Activated CD4-positive, alpha-beta T cell treated with anti-CD3 and anti-CD28 coated beads, Interleukin-2, amount 10 ng/mL, durations not matched to agents 7 days and 5 days (primary cell): Measurements from ENCODE around the gene MOAP1. TPM values are rescaled to one million over a fixed set of nuclear protein-coding genes. Genes with fewer than 3 reads are reported as not detected.
"Not testable (repeated sequence)": the region's sequence is repeated elsewhere in the genome, so short reads cannot be mapped to it uniquely, and the experiment has no call there.

Experiments
- CTCF ChIA-PET: fragments of 350-600 bp; sonication (Branson Sonifier 250); formaldehyde crosslinking; loops from one replicate; lab custom pipeline; 2021; ENCODE audit warnings: antibody characterized with exemption; lab: Charles Lee
- POLR2A ChIA-PET: fragments of 350-600 bp; sonication (Branson Sonifier 250); formaldehyde crosslinking; loops from one replicate; lab custom pipeline; 2021; ENCODE audit warnings: antibody characterized with exemption; lab: Charles Lee
- DNase-seq: peaks from one replicate; pipeline ENCODE4 v3.0.0-alpha.2; 2020
- H3K27ac Mint-ChIP-seq: one replicate; pipeline ENCODE4 v1.8.0; 2021; ENCODE audit warnings: mild to moderate bottlenecking, moderate library complexity, mixed read lengths
- H3K27me3 Mint-ChIP-seq: one replicate; pipeline ENCODE4 v1.8.0; 2021; ENCODE audit warnings: mixed read lengths
- H3K36me3 Mint-ChIP-seq: one replicate; pipeline ENCODE4 v1.8.0; 2021; ENCODE audit warnings: low read depth, mixed read lengths
- H3K4me1 Mint-ChIP-seq: one replicate; pipeline ENCODE4 v1.8.0; 2021; ENCODE audit warnings: mixed read lengths
- H3K4me3 Mint-ChIP-seq: one replicate; pipeline ENCODE4 v1.8.0; 2021; ENCODE audit warnings: mild to moderate bottlenecking, moderate library complexity, mixed read lengths
- H3K9me3 Mint-ChIP-seq: one replicate; pipeline ENCODE4 v1.8.0; 2021; ENCODE audit warnings: mixed read lengths
- total RNA-seq, 2 experiments: library from RNA; stranded (reverse); gene quantifications; one replicate each; pipeline ENCODE4 v1.2.3, GENCODE V29; 2021

Gene MOAP1
- total RNA-seq, 2 experiments from 2014 or later: 23.3 to 25.3 TPM

GRCh38 chr14:93156693-93157369 is 27.9 kb downstream of the MOAP1 start:
- no peaks in the 10 kb centered on the region for H3K4me1 Mint-ChIP-seq
- no peak for DNase-seq
- POLR2A ChIA-PET: no interaction called here
- no peak overlapping the region for H3K27ac Mint-ChIP-seq
- no peaks in the 10 kb centered on the region for H3K36me3 Mint-ChIP-seq
- CTCF ChIA-PET: interaction anchor here (1.3 kb wide), 1 partner anchor 11 kb away, joined by 4 read pairs; no protein-coding TSS in a partner anchor
- H3K9me3 Mint-ChIP-seq: no peaks in the 10 kb centered on the region
- no peaks in the 10 kb centered on the region for H3K27me3 Mint-ChIP-seq
- H3K4me3 Mint-ChIP-seq: no peak overlapping the region

- H3K4me3 Mint-ChIP-seq: no peak overlapping the region
- H3K27me3 Mint-ChIP-seq: no peaks in the 10 kb centered on the region
- ChIA-PET POLR2A (no interaction called here), CTCF (interaction anchor here (0.6 kb wide), 1 partner anchor 405 kb away, joined by 3 read pairs; no protein-coding TSS in a partner anchor)
- H3K27ac Mint-ChIP-seq: no peak overlapping the region
- H3K9me3 Mint-ChIP-seq: no peaks in the 10 kb centered on the region
- peaks cover 5% of the 10 kb centered on the region for H3K4me1 Mint-ChIP-seq
- no peak for DNase-seq
- no peaks in the 10 kb centered on the region for H3K36me3 Mint-ChIP-seq
Measured at GRCh38 chr14:93155667-93156066, 29.0 kb downstream of the MOAP1 start.

GRCh38 chr14:93153121-93153520 is 31.6 kb downstream of the MOAP1 start:
- ChIA-PET CTCF (interaction anchor here (1.2 kb wide), 1 partner anchor 40 kb away, joined by 5 read pairs; no protein-coding TSS in a partner anchor), POLR2A (no interaction called here)
- Mint-ChIP-seq H3K27me3 (no peaks in the 10 kb centered on the region), H3K4me3 (no peak overlapping the region), H3K36me3 (no peaks in the 10 kb centered on the region), H3K9me3 (no peaks in the 10 kb centered on the region), H3K4me1 (peaks cover 14% of the 10 kb centered on the region), H3K27ac (no peak overlapping the region)
- DNase-seq: no peak

GRCh38 chr14:93150227-93151208 is 34.2 kb downstream of the MOAP1 start:
- POLR2A ChIA-PET: interaction anchor here (0.6 kb wide), 1 partner anchor 30 kb away, joined by 4 read pairs; no protein-coding TSS in a partner anchor
- no peak overlapping the region for H3K27ac Mint-ChIP-seq

GRCh38 chr14:93148979-93149378 is 35.7 kb downstream of the MOAP1 start:
- H3K27me3 Mint-ChIP-seq: no peaks in the 10 kb centered on the region
- peaks cover 14% of the 10 kb centered on the region for H3K4me1 Mint-ChIP-seq
- H3K9me3 Mint-ChIP-seq: no peaks in the 10 kb centered on the region
- POLR2A ChIA-PET: no interaction called here
- DNase-seq: no peak
- CTCF ChIA-PET: no interaction called here
- H3K4me3 Mint-ChIP-seq: no peak overlapping the region
- no peak overlapping the region for H3K27ac Mint-ChIP-seq
- H3K36me3 Mint-ChIP-seq: no peaks in the 10 kb centered on the region

More at GRCh38 chr14:93150227-93151208, 34.2 kb downstream of the MOAP1 start:
- H3K9me3 Mint-ChIP-seq: no peaks in the 10 kb centered on the region
- peaks cover 14% of the 10 kb centered on the region for H3K4me1 Mint-ChIP-seq
- no peaks in the 10 kb centered on the region for H3K36me3 Mint-ChIP-seq
- no peak overlapping the region for H3K4me3 Mint-ChIP-seq
- CTCF ChIA-PET: interaction anchor here (1.3 kb wide), 1 partner anchor 37 kb away, joined by 3 read pairs; no protein-coding TSS in a partner anchor
- no peak for DNase-seq
- H3K27me3 Mint-ChIP-seq: no peaks in the 10 kb centered on the region

- CTCF ChIA-PET: interaction anchor here (0.6 to 1.9 kb wide), 4 partner anchors 11 to 194 kb away, joined by 3 to 6 read pairs (median 4); partner anchors contain the start of gene ITPK1
- Mint-ChIP-seq H3K4me3 (no peak overlapping the region), H3K4me1 (peaks cover 13% of the 10 kb centered on the region), H3K27me3 (peaks cover under 1% of the 10 kb centered on the region), H3K27ac (no peak overlapping the region), H3K9me3 (no peaks in the 10 kb centered on the region), H3K36me3 (no peaks in the 10 kb centered on the region)
- DNase-seq: no peak
- POLR2A ChIA-PET: no interaction called here
Measured at GRCh38 chr14:93146119-93146518, 38.6 kb downstream of the MOAP1 start.

GRCh38 chr14:93142854-93143652 is 41.6 kb downstream of the MOAP1 start:
- no peak overlapping the region for H3K4me3 Mint-ChIP-seq
- ChIA-PET POLR2A (no interaction called here), CTCF (interaction anchor here (1.3 kb wide), 1 partner anchor 30 kb away, joined by 3 read pairs; no protein-coding TSS in a partner anchor)
- no peaks in the 10 kb centered on the region for H3K36me3 Mint-ChIP-seq
- DNase-seq: no peak
- H3K4me1 Mint-ChIP-seq: peaks cover 5% of the 10 kb centered on the region
- peaks cover 1% of the 10 kb centered on the region for H3K27me3 Mint-ChIP-seq
- no peak overlapping the region for H3K27ac Mint-ChIP-seq
- H3K9me3 Mint-ChIP-seq: no peaks in the 10 kb centered on the region

- CTCF ChIA-PET: interaction anchor here (0.7 to 2.3 kb wide), 2 partner anchors 24 to 186 kb away, joined by 3 to 18 read pairs; no protein-coding TSS in a partner anchor
Measured at GRCh38 chr14:93137864-93138263, 46.8 kb downstream of the MOAP1 start.

GRCh38 chr14:93136508-93136907 is 48.2 kb downstream of the MOAP1 start:
- H3K4me1 Mint-ChIP-seq, H3K36me3 Mint-ChIP-seq, H3K9me3 Mint-ChIP-seq, H3K27ac Mint-ChIP-seq, POLR2A ChIA-PET, DNase-seq, H3K27me3 Mint-ChIP-seq, H3K4me3 Mint-ChIP-seq, CTCF ChIA-PET: not testable (repeated sequence)

More at GRCh38 chr14:93137864-93138263, 46.8 kb downstream of the MOAP1 start:
- peaks cover 5% of the 10 kb centered on the region for H3K4me1 Mint-ChIP-seq
- H3K9me3 Mint-ChIP-seq: no peaks in the 10 kb centered on the region
- H3K36me3 Mint-ChIP-seq: no peaks in the 10 kb centered on the region
- DNase-seq: no peak
- peaks cover 1% of the 10 kb centered on the region for H3K27me3 Mint-ChIP-seq
- no peak overlapping the region for H3K4me3 Mint-ChIP-seq
- POLR2A ChIA-PET: no interaction called here
- no peak overlapping the region for H3K27ac Mint-ChIP-seq

- POLR2A ChIA-PET: no interaction called here
- Mint-ChIP-seq H3K36me3 (no peaks in the 10 kb centered on the region), H3K4me3 (no peak overlapping the region), H3K4me1 (peaks cover 5% of the 10 kb centered on the region), H3K9me3 (no peaks in the 10 kb centered on the region), H3K27ac (no peak overlapping the region), H3K27me3 (no peaks in the 10 kb centered on the region)
- no peak for DNase-seq
- CTCF ChIA-PET: no interaction called here
Measured at GRCh38 chr14:93136009-93136408, 48.7 kb downstream of the MOAP1 start.

- H3K27me3 Mint-ChIP-seq: no peaks in the 10 kb centered on the region
- peaks cover 5% of the 10 kb centered on the region for H3K4me1 Mint-ChIP-seq
- ChIA-PET POLR2A (no interaction called here), CTCF (interaction anchor here (0.9 kb wide), 1 partner anchor 19 kb away, joined by 3 read pairs; no protein-coding TSS in a partner anchor)
- H3K9me3 Mint-ChIP-seq: no peaks in the 10 kb centered on the region
- H3K36me3 Mint-ChIP-seq: no peaks in the 10 kb centered on the region
- no peak overlapping the region for H3K27ac Mint-ChIP-seq
- H3K4me3 Mint-ChIP-seq: no peak overlapping the region
- no peak for DNase-seq
Measured at GRCh38 chr14:93135399-93135798, 49.3 kb downstream of the MOAP1 start.

GRCh38 chr14:93133464-93133863 is 51.2 kb downstream of the MOAP1 start:
- POLR2A ChIA-PET: no interaction called here
- Mint-ChIP-seq H3K27ac (no peak overlapping the region), H3K9me3 (no peaks in the 10 kb centered on the region), H3K4me3 (no peak overlapping the region), H3K27me3 (peaks cover 6% of the 10 kb centered on the region), H3K36me3 (no peaks in the 10 kb centered on the region), H3K4me1 (no peaks in the 10 kb centered on the region)
- CTCF ChIA-PET: interaction anchor here (0.5 to 3.9 kb wide), 2 partner anchors 20 to 1470 kb away, joined by 5 to 21 read pairs; no protein-coding TSS in a partner anchor
- no peak for DNase-seq
